HepG2 (cell line): ENCODE data around the gene TMEM171. TPM values are rescaled to one million over a fixed set of nuclear protein-coding genes. Genes with fewer than 3 reads are reported as not detected.

ENCODE experiments used
- ATAC-seq: fragments of 200-7000 bp; cut with Tn5 transposase; 3 replicates; pipeline ENCODE4 v1.9.1; 2020; ENCODE audit warnings: mild to moderate bottlenecking, moderate library complexity
- BruUV-seq: library from RNA; stranded (reverse); fragments of 400-500 nt; replicated peaks from 2 replicates; lab custom pipeline; 2021; lab: Mats Ljungman, UMichigan
- CTCF ChIA-PET: fragments of 300-600 bp; formaldehyde crosslinking; extraction: SDS; loops from one replicate; lab custom pipeline; 2021; ENCODE audit warnings: low total read pairs, inconsistent platforms, low intra/inter-chr PET ratio; lab: Yijun Ruan, JAX
- POLR2A ChIA-PET: fragments of 350-600 bp; sonication (Branson Sonifier 250); formaldehyde crosslinking; loops from one replicate; lab custom pipeline; 2020; ENCODE audit warnings: antibody characterized with exemption, inconsistent platforms; lab: Yijun Ruan, JAX
- DNase-seq: peaks from one replicate; pipeline ENCODE4 v3.0.0-alpha.2; 2015; ENCODE audit warnings: low spot score
- FAIRE-seq: peaks from 3 replicates; lab custom pipeline; 2011; peaks lifted over from hg19 to GRCh38; lab: Jason Lieb, UNC
- H2AFZ ChIP-seq: one replicate; pipeline ENCODE4 v1.6.1; 2011; ENCODE audit warnings: low read length, inconsistent platforms
- H3K27ac ChIP-seq: fragments of 300-600 bp; 3 replicates; pipeline ENCODE4 v1.8.0; 2011; ENCODE audit warnings: mixed run types, mild to moderate bottlenecking, mixed read lengths, low read length, inconsistent platforms; ENCODE audit not compliant: insufficient read depth; ENCODE audit errors: extremely low read length
- H3K27me3 ChIP-seq, 2 experiments: fragments of 200-600 bp in 1 of 2; 2 replicates in 1 of 2; 3 replicates in 1 of 2; pipeline versions ENCODE4 v1.6.0 to v1.8.0; 2011; ENCODE audit warnings: low read length in 2 of 2, mild to moderate bottlenecking in 2 of 2, moderate library complexity in 2 of 2, inconsistent platforms in 1 of 2; ENCODE audit not compliant: insufficient read depth in 2 of 2, control insufficient read depth in 1 of 2
- H3K36me3 ChIP-seq, 2 experiments: fragments of 200-600 bp in 1 of 2; replicated peaks in 1 of 2; 2 replicates in 1 of 2; 3 replicates in 1 of 2; pipeline versions ENCODE4 v1.5.1 to v1.8.0; 2011; ENCODE audit warnings: low read length in 2 of 2, inconsistent platforms in 1 of 2; ENCODE audit not compliant: insufficient read depth in 2 of 2, control insufficient read depth in 1 of 2
- H3K4me1 ChIP-seq: 2 replicates; pipeline ENCODE4 v1.5.1; 2012; ENCODE audit warnings: low read length, inconsistent platforms; ENCODE audit not compliant: insufficient read depth
- H3K4me2 ChIP-seq: 2 replicates; pipeline ENCODE4 v1.6.0; 2011; ENCODE audit warnings: low read depth, low read length, inconsistent platforms
- H3K4me3 ChIP-seq, 3 experiments: fragments of 200-600 bp in 1 of 3; sonication (generic), shearing (Covaris generic) in 1 of 3; replicated peaks in 1 of 3; 2 replicates each; pipeline ENCODE4 v1.5.1; 2011 to 2016; ENCODE audit warnings: low read length in 3 of 3, inconsistent platforms in 2 of 3, low read depth in 2 of 3, mild to moderate bottlenecking in 2 of 3, control low read depth in 1 of 3, mixed read lengths in 1 of 3; ENCODE audit not compliant: insufficient read depth in 1 of 3
- H3K79me2 ChIP-seq: one replicate; pipeline ENCODE4 v1.6.1; 2011; ENCODE audit warnings: low read length, inconsistent platforms; ENCODE audit not compliant: insufficient read depth
- H3K9ac ChIP-seq: 2 replicates; pipeline ENCODE4 v1.6.0; 2011; ENCODE audit warnings: mild to moderate bottlenecking, low read depth, low read length, inconsistent platforms; ENCODE audit not compliant: insufficient read depth
- H3K9me3 ChIP-seq: 2 replicates; pipeline ENCODE4 v1.5.1; 2012; ENCODE audit warnings: mild to moderate bottlenecking, low read length
- H4K20me1 ChIP-seq: 2 replicates; pipeline ENCODE4 v1.6.0; 2011; ENCODE audit warnings: inconsistent platforms, mild to moderate bottlenecking, low read length, moderate library complexity; ENCODE audit not compliant: insufficient read depth
- ISX ChIP-seq: sonication (generic); formaldehyde crosslinking; conservative IDR thresholded peaks from 2 replicates; pipeline ENCODE4 v1.5.0; 2020; ENCODE audit warnings: missing genetic modification reagents
- MBNL3 ChIP-seq: fragments of 250-450 bp; sonication (Bioruptor Pico); conservative IDR thresholded peaks from 2 replicates; pipeline ENCODE4 v1.8.0; 2022; ENCODE audit warnings: mild to moderate bottlenecking, inconsistent platforms
- POLR2AphosphoS2 ChIP-seq: IDR thresholded peaks from 2 replicates; pipeline ENCODE4 v1.6.1; 2011; ENCODE audit warnings: low read depth, low read length, improper control_type of control experiment
- ZBTB42 ChIP-seq: sonication (generic); formaldehyde crosslinking; IDR thresholded peaks from 2 replicates; pipeline ENCODE4 v1.5.0; 2020; ENCODE audit warnings: mild to moderate bottlenecking, missing genetic modification reagents
- ZNF329 ChIP-seq: sonication (generic); formaldehyde crosslinking; IDR thresholded peaks from 2 replicates; pipeline ENCODE4 v1.9.0; 2021; ENCODE audit warnings: low read depth, mild to moderate bottlenecking, missing genetic modification reagents
- ZNF75D ChIP-seq: sonication (generic); formaldehyde crosslinking; IDR thresholded peaks from 2 replicates; pipeline ENCODE4 v1.8.1; 2023; ENCODE audit warnings: missing genetic modification reagents, mild to moderate bottlenecking, borderline replicate concordance
- ZNF768 ChIP-seq: sonication (generic); formaldehyde crosslinking; IDR thresholded peaks from 2 replicates; pipeline ENCODE4 v1.4.0; 2020; ENCODE audit warnings: missing genetic modification reagents
- in situ Hi-C: cut with HindIII; loops from 2 replicates; pipeline ENCODE4 v1.10.0; 2017; ENCODE audit warnings: low pct_unique_long_range_greater_than_20kb; ENCODE audit not compliant: extremely low pct_ligation_motif_present
- intact Hi-C: fragments of 100-400 bp; cut with micrococcal nuclease; formaldehyde crosslinking; loops from one replicate; pipeline ENCODE4 v1.10.0; 2022; ENCODE audit not compliant: unreplicated experiment
- polyA plus RNA-seq, 8 experiments: library from polyadenylated mRNA; depleted of rRNA in 3 of 8; stranded (reverse) in 7 of 8; unstranded in 1 of 8; fragments of >200 nt; fragmentation: Illumina TruSeq in 4 of 8; extraction: Trizol in 4 of 8; gene quantifications; 2 replicates each; pipeline versions ENCODE4 v1.2.1 to v1.2.3, GENCODE V29; 2011 to 2016; ENCODE audit warnings: low read depth in 4 of 8, missing spikeins in 1 of 8, mixed read lengths in 1 of 8; ENCODE audit not compliant: insufficient read depth in 1 of 8
- total RNA-seq, 5 experiments: library from RNA; depleted of rRNA; stranded (reverse); fragments of >200 nt; fragmentation: Illumina TruSeq; extraction: Trizol; gene quantifications; 2 replicates each; pipeline ENCODE4 v1.2.3, GENCODE V29; 2016; ENCODE audit warnings: low read depth in 1 of 5
- TF ChIP-seq, protein P1 (sequence below): sonication (generic); formaldehyde crosslinking; IDR thresholded peaks from 2 replicates; pipeline ENCODE4 v1.4.0; 2020; ENCODE audit warnings: missing genetic modification reagents, borderline replicate concordance

The TMEM171 gene
- total and polyA plus RNA-seq, 2 of the 13 experiments (the other 11 are each of a cell fraction or from before 2014, with no cell fraction given): 0.12 TPM; not detected in 1

DNA sequence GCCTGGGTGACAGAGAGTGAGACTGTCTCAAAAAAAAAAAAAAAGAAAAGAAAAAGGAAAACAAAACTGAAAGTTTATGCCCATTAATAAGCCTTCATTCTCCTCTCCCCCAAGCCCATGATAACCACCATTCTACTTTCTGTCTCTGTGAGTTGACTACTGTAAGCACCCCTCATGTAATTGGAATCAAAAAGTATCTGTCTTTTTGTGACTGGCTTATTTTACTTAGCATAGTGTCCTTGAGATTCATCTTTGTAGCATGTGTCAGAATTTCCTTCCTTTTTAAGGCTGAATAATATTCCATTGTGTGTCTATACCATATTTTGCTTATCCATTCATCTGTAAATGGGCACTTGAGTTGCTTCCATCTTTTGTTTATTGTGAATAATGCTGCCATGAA is 14.0 kb upstream of the TMEM171 start:
- intact Hi-C loops: no loop called here
- ATAC-seq (no peak), DNase-seq (no peak), FAIRE-seq (no peak)
- no peaks in the 10 kb centered on the region; a peak in 1 of 5 replicates for H3K27me3 ChIP-seq
- in situ Hi-C loops: no loop called here
- no TSS peak for BruUV-seq
- POLR2A ChIA-PET: no interaction called here
- H3K36me3 ChIP-seq: no peaks in the 10 kb centered on the region
- H3K27ac ChIP-seq: no peak overlapping the region
- TF ChIP-seq ZNF768 (CRISPR knock-in tag) (no peak), ZNF329 (no peak), ZBTB42 (CRISPR knock-in tag) (no peak), MBNL3 (CRISPR knock-in tag) (no peak), ISX (no peak), POLR2AphosphoS2 (no peak), ZNF75D (CRISPR knock-in tag) (no peak)
- TF ChIP-seq, protein P1, sequence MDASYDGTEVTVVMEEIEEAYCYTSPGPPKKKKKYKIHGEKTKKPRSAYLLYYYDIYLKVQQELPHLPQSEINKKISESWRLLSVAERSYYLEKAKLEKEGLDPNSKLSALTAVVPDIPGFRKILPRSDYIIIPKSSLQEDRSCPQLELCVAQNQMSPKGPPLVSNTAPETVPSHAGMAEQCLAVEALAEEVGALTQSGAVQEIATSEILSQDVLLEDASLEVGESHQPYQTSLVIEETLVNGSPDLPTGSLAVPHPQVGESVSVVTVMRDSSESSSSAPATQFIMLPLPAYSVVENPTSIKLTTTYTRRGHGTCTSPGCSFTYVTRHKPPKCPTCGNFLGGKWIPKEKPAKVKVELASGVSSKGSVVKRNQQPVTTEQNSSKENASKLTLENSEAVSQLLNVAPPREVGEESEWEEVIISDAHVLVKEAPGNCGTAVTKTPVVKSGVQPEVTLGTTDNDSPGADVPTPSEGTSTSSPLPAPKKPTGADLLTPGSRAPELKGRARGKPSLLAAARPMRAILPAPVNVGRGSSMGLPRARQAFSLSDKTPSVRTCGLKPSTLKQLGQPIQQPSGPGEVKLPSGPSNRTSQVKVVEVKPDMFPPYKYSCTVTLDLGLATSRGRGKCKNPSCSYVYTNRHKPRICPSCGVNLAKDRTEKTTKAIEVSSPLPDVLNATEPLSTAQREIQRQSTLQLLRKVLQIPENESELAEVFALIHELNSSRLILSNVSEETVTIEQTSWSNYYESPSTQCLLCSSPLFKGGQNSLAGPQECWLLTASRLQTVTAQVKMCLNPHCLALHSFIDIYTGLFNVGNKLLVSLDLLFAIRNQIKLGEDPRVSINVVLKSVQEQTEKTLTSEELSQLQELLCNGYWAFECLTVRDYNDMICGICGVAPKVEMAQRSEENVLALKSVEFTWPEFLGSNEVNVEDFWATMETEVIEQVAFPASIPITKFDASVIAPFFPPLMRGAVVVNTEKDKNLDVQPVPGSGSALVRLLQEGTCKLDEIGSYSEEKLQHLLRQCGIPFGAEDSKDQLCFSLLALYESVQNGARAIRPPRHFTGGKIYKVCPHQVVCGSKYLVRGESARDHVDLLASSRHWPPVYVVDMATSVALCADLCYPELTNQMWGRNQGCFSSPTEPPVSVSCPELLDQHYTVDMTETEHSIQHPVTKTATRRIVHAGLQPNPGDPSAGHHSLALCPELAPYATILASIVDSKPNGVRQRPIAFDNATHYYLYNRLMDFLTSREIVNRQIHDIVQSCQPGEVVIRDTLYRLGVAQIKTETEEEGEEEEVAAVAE (CRISPR knock-in tag): no peak
- H3K9ac ChIP-seq: no peak overlapping the region
- no peaks in the 10 kb centered on the region for H3K4me1 ChIP-seq
- no peaks in the 10 kb centered on the region for H3K9me3 ChIP-seq
- no peak overlapping the region for H2AFZ ChIP-seq
- no peak overlapping the region for H3K4me3 ChIP-seq
- CTCF ChIA-PET: no interaction called here
- H3K4me2 ChIP-seq: no peak overlapping the region
- no peaks in the 10 kb centered on the region for H3K79me2 ChIP-seq
- H4K20me1 ChIP-seq: no peaks in the 10 kb centered on the region
